Erythroblast (primary cell): ENCODE data around the gene MAD1L1.

Source experiments
- GATA1 ChIP-seq: IDR thresholded peaks from 2 replicates; pipeline ENCODE4 v1.6.1; 2011; ENCODE audit warnings: low read depth, mild to moderate bottlenecking, control low read depth, low read length, moderate library complexity
- POLR2A ChIP-seq: IDR thresholded peaks from 2 replicates; pipeline ENCODE4 v1.6.1; 2011; ENCODE audit warnings: mild to moderate bottlenecking, low read length

DNA sequence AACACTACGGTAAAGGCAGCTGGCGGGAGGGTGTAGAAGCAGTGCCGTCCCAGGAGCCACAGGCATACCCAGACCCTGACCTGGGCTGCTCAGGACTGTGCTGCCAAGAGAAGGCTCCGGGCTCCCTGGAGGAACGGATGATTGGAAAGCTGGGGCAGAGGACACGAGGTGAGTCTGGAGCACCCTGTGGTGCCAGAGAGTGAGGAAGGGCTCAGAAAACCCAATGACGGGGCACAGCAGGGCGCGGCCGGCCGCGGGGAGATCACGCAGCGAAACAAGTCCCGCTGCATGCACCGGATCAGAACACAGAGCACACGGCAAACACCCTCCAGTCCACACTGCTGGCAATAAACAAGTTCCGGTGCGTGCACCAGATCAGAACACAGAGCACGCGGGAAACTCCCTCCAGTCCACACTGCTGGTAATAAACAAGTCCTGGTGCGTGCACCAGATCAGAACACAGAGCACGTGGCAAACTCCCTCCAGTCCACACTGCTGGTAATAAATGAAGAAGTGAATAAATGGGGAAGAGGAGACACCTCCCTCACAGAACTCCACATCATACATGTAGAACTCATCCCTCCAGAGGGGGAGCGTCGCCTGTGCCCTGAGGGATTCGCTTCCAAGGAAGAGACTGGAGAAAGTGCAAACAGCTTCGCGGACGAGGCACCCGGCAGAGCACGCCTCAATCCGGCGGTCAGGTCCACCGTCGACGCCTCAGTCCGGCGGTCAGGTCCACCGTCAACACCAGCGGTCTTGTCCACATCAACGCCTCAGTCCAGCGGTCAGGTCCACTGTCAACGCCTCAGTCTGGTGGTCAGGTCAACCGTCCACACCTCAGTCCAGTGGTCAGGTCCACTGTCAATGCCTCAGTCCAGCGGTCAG, 265.0 kb downstream of the MAD1L1 start:
- TF ChIP-seq POLR2A (no peak), GATA1 (no peak)
